Gastroesophageal sphincter (tissue), 4 donors: Measurements from ENCODE around the gene PACS1. TPM values are rescaled to one million over a fixed set of nuclear protein-coding genes. Genes with fewer than 3 reads are reported as not detected.

Experiments used
- ATAC-seq: fragments of 150-250 bp; one replicate; pipeline ENCODE4 v1.9.1; 2016; ENCODE audit warnings: mild to moderate bottlenecking, moderate library complexity
- H3K27ac ChIP-seq, 4 donors: fragments of 200-600 bp; sonication (generic) in 3 of 4; 1 replicate in 3 of 4; 2 replicates in 1 of 4; pipeline ENCODE4 v1.5.1; 2016 to 2019
- H3K27me3 ChIP-seq: fragments of 200-600 bp; sonication (generic); one replicate; pipeline ENCODE4 v1.5.1; 2019
- H3K36me3 ChIP-seq, 2 donors: fragments of 200-600 bp; sonication (generic); one replicate each; pipeline ENCODE4 v1.5.1; 2019; ENCODE audit warnings: control low read depth in 1 of 2
- H3K4me1 ChIP-seq, 3 donors: fragments of 200-600 bp; sonication (generic); 1 replicate in 2 of 3; 2 replicates in 1 of 3; pipeline ENCODE4 v1.5.1; 2016 to 2019; ENCODE audit warnings: control low read depth in 2 of 3
- H3K4me3 ChIP-seq, 2 donors: fragments of 200-600 bp; sonication (generic); one replicate each; pipeline ENCODE4 v1.5.1; 2019; ENCODE audit warnings: mild to moderate bottlenecking in 1 of 2, moderate library complexity in 1 of 2
- H3K9me3 ChIP-seq, 3 donors: fragments of 200-600 bp; sonication (generic); one replicate each; pipeline ENCODE4 v1.5.1; 2017 to 2019; ENCODE audit warnings: control low read depth in 2 of 3
- EP300 ChIP-seq: sonication (generic); formaldehyde crosslinking; IDR thresholded peaks from one replicate; pipeline ENCODE4 v1.6.1; 2017; ENCODE audit warnings: antibody characterized with exemption, mild to moderate bottlenecking
- POLR2A ChIP-seq, 2 donors: fragments of 450-650 bp; IDR thresholded peaks; one replicate each; pipeline ENCODE4 v1.6.1; 2017; ENCODE audit warnings: antibody characterized with exemption in 2 of 2, mild to moderate bottlenecking in 2 of 2, moderate library complexity in 1 of 2
- POLR2AphosphoS5 ChIP-seq: sonication (generic); formaldehyde crosslinking; IDR thresholded peaks from one replicate; pipeline ENCODE4 v1.6.1; 2017; ENCODE audit warnings: antibody characterized with exemption
- WGBS, 2 donors: methylation state at CpG; one replicate each; pipeline ENCODE4 v1.1.5; 2018; ENCODE audit warnings: low coverage in 1 of 2; 5-methylcytosine and 5-hydroxymethylcytosine counted together
- total RNA-seq, 4 donors: library from RNA; depleted of rRNA; stranded (reverse); fragments of >200 nt; gene quantifications; one replicate each; pipeline ENCODE4 v1.1.0, GENCODE V29; 2016
- TF ChIP-seq, protein P1 (sequence below), 4 experiments: fragments of 200-600 bp in 2 of 4; fragments of 450-650 bp in 2 of 4; sonication (generic) in 1 of 4; IDR thresholded peaks; one replicate each; pipeline ENCODE4 v1.5.1; 2017 to 2019; ENCODE audit warnings: antibody characterized with exemption in 4 of 4, mild to moderate bottlenecking in 2 of 4, moderate library complexity in 2 of 4

The PACS1 gene
- total RNA-seq, 4 donors from 2014 or later = 32.7 to 81.8 (median 38.2) TPM

DNA sequence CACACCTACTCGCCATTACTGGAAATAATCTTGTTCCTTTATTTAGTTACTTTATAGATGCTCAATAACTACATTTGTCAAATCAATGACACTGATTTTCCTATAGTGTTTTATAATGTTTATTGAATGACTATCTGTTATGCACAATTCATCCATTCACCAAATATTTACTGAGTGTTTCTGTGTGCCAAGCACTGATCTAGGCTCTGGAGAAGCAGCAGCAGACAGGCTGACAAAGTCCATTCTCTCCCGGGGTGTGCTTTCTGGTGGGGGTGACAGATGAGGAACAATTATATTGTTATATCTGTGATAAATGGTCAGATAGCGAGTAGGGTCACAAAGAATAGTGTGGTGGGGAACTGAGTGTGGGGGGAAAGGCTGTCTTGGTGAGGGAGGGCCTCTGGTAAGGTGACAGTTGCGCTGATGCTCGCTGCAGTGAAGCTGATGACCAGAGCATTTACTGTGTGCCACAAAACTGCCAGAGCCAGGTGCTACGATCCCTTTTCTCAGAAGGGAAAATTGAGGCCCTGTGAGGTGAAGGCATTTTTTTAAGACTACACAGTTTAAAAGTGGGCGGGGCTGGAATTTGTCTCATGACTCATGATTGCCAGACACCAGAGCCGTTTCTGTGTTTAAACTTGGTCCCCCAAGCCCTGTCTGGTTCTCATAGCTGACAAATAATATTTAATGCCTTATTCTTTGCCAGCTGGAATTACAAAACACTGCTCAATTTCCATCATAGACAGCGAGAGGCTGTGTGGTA lies 10.2 kb downstream of the PACS1 start:
- peak; percentile 86 for ATAC-seq
- TF ChIP-seq POLR2AphosphoS5 (no peak), EP300 (no peak), POLR2A (IDR thresholded peaks at IDR 0.05) (no peak)
- TF ChIP-seq, protein P1, sequence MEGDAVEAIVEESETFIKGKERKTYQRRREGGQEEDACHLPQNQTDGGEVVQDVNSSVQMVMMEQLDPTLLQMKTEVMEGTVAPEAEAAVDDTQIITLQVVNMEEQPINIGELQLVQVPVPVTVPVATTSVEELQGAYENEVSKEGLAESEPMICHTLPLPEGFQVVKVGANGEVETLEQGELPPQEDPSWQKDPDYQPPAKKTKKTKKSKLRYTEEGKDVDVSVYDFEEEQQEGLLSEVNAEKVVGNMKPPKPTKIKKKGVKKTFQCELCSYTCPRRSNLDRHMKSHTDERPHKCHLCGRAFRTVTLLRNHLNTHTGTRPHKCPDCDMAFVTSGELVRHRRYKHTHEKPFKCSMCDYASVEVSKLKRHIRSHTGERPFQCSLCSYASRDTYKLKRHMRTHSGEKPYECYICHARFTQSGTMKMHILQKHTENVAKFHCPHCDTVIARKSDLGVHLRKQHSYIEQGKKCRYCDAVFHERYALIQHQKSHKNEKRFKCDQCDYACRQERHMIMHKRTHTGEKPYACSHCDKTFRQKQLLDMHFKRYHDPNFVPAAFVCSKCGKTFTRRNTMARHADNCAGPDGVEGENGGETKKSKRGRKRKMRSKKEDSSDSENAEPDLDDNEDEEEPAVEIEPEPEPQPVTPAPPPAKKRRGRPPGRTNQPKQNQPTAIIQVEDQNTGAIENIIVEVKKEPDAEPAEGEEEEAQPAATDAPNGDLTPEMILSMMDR (IDR thresholded peaks at IDR 0.05) = no peak

DNA sequence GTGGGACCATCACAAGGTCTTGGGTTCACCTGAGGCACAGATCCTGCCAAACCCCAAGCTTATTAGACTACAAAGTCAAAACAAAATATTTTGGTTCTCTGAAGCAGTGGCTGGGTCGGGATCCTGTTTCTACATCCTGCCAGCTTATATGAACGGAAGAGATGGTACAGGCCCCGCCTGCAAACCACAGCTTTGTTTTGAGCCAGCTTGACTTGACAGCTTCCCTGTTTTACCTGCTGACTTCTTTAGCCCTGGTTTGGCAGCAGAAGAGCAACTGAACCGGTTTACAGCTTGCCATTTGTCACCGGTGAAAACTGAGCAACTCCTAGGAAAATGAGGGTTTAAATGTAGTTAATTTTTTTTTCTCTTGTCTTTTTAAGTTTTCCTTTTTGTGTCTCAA lies 11.4 kb downstream of the PACS1 start:
- WGBS, 2 donors = 33 to 42% methylated on average over 5 of the region's 5 CpGs
- ATAC-seq = no peak
- Histone ChIP-seq H3K27me3 (no peaks in the 10 kb centered on the region), H3K9me3 (no peaks in the 10 kb centered on the region), H3K4me1 (peaks cover 5 to 62% (median 27%) of the 10 kb centered on the region in 3 donors), H3K36me3 (no peaks in the 10 kb centered on the region), H3K4me3 (no peak overlapping the region), H3K27ac (peak overlapping the region in 3 of 4 donors; percentile 3 to 49 (median 37))
- TF ChIP-seq, protein P1 (IDR thresholded peaks at IDR 0.05) = no peak
- TF ChIP-seq POLR2AphosphoS5 (no peak), EP300 (no peak), POLR2A (IDR thresholded peaks at IDR 0.05) (no peak)

More for the DNA sequence above, 10.2 kb downstream of the PACS1 start:
- WGBS, 2 donors = 35 to 52% methylated on average over 9 of the region's 9 CpGs
- Histone ChIP-seq H3K4me3 (no peak overlapping the region), H3K27me3 (no peaks in the 10 kb centered on the region), H3K9me3 (no peaks in the 10 kb centered on the region), H3K27ac (peak overlapping the region in 3 of 4 donors; percentile 39 to 71 (median 49)), H3K36me3 (peaks cover 0 to 1% of the 10 kb centered on the region in 2 donors), H3K4me1 (peaks cover 5 to 61% (median 27%) of the 10 kb centered on the region in 3 donors)

DNA sequence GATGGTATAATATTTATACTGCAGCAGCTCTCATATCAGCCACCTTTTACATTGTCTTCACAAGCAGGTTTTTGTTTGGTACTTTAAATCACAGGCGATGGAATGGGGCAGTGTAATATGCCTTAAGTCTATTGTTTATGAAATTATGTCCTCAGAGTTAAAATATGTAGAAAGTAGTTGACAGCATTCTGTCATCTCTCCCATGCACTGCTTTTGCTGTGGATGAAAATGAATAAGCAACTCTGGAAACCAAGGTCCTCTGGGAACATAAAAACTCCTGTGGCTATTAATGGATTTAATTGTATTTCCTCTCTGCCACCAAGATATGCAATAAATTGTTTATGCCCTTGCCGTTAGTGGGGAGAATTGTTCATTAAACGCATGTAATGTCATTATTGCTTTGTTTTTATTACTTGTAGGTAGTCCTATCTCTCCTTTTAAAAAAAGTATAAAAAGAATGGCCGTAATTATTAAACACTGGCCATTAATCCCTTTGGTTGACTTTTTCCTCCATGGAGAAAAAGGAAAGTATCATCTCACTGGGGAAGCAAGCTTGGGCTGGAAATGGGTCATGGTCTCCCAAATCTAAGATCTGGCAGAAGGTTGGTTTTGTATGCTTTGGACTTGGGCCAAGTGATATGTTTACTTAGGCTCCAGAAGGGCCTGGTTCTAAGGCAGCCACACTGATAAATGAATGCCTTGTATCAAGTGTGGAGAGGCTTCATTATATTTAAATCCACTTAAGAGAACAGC lies 13.1 kb downstream of the PACS1 start:
- Histone ChIP-seq H3K36me3 (no peaks in the 10 kb centered on the region), H3K9me3 (no peaks in the 10 kb centered on the region), H3K4me1 (peaks cover 5 to 62% (median 27%) of the 10 kb centered on the region in 3 donors), H3K27ac (peak overlapping the region in 1 of 4 donors; percentile 26), H3K4me3 (no peak overlapping the region), H3K27me3 (no peaks in the 10 kb centered on the region)
- TF ChIP-seq POLR2AphosphoS5 = no peak
- no peak for TF ChIP-seq EP300
- no peak for ATAC-seq
- WGBS, 2 donors = 46 to 60% methylated on average over 4 of the region's 4 CpGs

DNA sequence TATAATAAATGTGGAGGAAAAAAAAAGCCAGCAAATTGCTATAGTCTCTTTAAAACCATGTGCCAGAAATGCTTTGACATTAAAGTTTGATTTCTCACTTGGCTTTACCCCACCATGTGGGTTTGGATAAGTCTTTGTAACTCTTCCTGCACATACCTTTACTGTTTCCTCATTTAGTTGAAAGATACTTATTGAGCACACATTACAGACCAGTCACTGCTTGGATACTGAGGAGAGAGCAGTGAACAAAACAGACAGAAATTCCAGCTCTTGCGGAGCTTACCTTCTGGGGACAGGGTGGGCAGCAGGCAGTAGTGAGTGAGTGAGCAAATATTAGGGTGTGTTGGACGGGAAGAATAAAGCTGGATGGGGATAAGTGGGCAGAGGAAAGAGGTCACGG lies 13.7 kb downstream of the PACS1 start:
- 86 to 93% methylated on average over 2 to 3 of the region's 3 CpGs for WGBS, 2 donors
- Histone ChIP-seq H3K9me3 (no peaks in the 10 kb centered on the region), H3K27ac (no peak overlapping the region), H3K27me3 (no peaks in the 10 kb centered on the region), H3K36me3 (no peaks in the 10 kb centered on the region), H3K4me1 (peaks cover 5 to 62% (median 27%) of the 10 kb centered on the region in 3 donors), H3K4me3 (no peak overlapping the region)
- no peak for ATAC-seq
- TF ChIP-seq EP300 = no peak
- TF ChIP-seq, protein P1 (IDR thresholded peaks at IDR 0.05) = no peak
- no peak for TF ChIP-seq POLR2A (IDR thresholded peaks at IDR 0.05)
- no peak for TF ChIP-seq POLR2AphosphoS5

DNA sequence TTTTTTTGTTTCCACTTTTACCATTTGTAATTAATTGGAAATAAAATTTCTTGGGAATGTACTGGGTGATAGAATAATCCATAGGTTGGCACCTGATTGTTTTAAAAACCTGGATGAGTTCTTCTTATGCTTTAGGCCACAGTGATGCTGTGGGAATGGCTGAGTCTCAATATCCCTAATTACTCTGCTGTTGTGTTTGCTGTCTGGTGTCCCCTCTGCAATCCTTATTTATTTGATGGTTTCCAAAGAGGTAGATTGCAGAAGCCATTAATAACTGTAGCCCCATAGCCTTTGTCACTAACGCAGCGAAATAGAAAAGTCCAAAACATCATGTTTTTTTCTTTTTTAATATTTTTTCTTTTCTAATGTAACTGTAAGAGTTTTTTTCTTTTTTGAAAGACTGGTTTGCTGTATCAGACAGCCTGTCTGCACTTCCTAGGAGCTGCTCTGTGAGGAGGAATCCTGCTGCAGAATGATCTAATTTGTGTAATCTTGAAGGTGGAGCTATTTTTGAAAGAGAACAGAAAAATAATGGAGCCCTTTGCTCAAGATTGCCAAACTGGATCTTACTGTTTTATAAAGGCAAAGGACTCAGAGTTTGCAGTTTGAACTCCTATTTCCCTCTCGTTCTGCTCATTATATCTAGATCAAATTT lies 14.9 kb downstream of the PACS1 start:
- H3K9me3 ChIP-seq = no peaks in the 10 kb centered on the region
- WGBS, 2 donors = 48 to 56% methylated on average over 3 of the region's 3 CpGs
- no peak for ATAC-seq
- peaks cover 5 to 54% (median 27%) of the 10 kb centered on the region in 3 donors for H3K4me1 ChIP-seq
- TF ChIP-seq, protein P1 (IDR thresholded peaks at IDR 0.05) = no peak
- no peak for TF ChIP-seq POLR2A (IDR thresholded peaks at IDR 0.05)
- no peak for TF ChIP-seq EP300
- TF ChIP-seq POLR2AphosphoS5 = no peak
- no peak overlapping the region for H3K4me3 ChIP-seq
- H3K36me3 ChIP-seq = no peaks in the 10 kb centered on the region
- H3K27ac ChIP-seq = no peak overlapping the region
- H3K27me3 ChIP-seq = no peaks in the 10 kb centered on the region
